Keratinocyte (primary cell): ENCODE measurements around the gene SUSD5. TPM values are rescaled to one million over a fixed set of nuclear protein-coding genes. Genes with fewer than 3 reads are reported as not detected.

Experiments used
- DNase-seq: peaks from one replicate; pipeline ENCODE4 v3.0.0-alpha.2; 2011; ENCODE audit warnings: low read depth, missing footprints, low spot score
- FAIRE-seq: peaks from 2 replicates; lab custom pipeline; 2011; peaks lifted over from hg19 to GRCh38; lab: Jason Lieb, UNC
- H2AFZ ChIP-seq: 2 replicates; pipeline ENCODE4 v1.6.0; 2012; ENCODE audit warnings: low read length, control low read depth, inconsistent platforms; ENCODE audit not compliant: control insufficient read depth
- H3K27ac ChIP-seq: 2 replicates; pipeline ENCODE4 v1.5.1; 2011; ENCODE audit warnings: low read length; ENCODE audit not compliant: control insufficient read depth, insufficient read depth
- H3K27me3 ChIP-seq: 3 replicates; pipeline ENCODE4 v1.6.0; 2011; ENCODE audit warnings: low read length; ENCODE audit not compliant: control insufficient read depth, insufficient read depth; ENCODE audit errors: extremely low read depth
- H3K36me3 ChIP-seq, 2 experiments: 2 replicates in 1 of 2; 3 replicates in 1 of 2; pipeline ENCODE4 v1.5.1; 2011; ENCODE audit warnings: low read length in 2 of 2, mild to moderate bottlenecking in 1 of 2; ENCODE audit not compliant: control insufficient read depth in 2 of 2, insufficient read depth in 2 of 2; ENCODE audit errors: extremely low read depth in 1 of 2
- H3K4me1 ChIP-seq: 3 replicates; pipeline ENCODE4 v1.5.1; 2011; ENCODE audit warnings: low read length; ENCODE audit not compliant: control insufficient read depth, insufficient read depth; ENCODE audit errors: extremely low read depth
- H3K4me2 ChIP-seq: 3 replicates; pipeline ENCODE4 v1.6.0; 2011; ENCODE audit warnings: low read depth, low read length; ENCODE audit not compliant: control insufficient read depth, insufficient read depth; ENCODE audit errors: extremely low read depth
- H3K4me3 ChIP-seq, 3 experiments: fragments of 200-600 bp in 1 of 3; sonication (generic) in 1 of 3; 2 replicates in 2 of 3; 3 replicates in 1 of 3; pipeline ENCODE4 v1.5.1; 2011 to 2016; ENCODE audit warnings: low read length in 3 of 3, mild to moderate bottlenecking in 3 of 3, control low read depth in 2 of 3, inconsistent platforms in 1 of 3, low read depth in 1 of 3, mixed read lengths in 1 of 3, mixed run types in 1 of 3, moderate library complexity in 1 of 3; ENCODE audit not compliant: control insufficient read depth in 2 of 3, insufficient read depth in 2 of 3; ENCODE audit errors: extremely low read depth in 1 of 3
- H3K79me2 ChIP-seq: 2 replicates; pipeline ENCODE4 v1.6.0; 2012; ENCODE audit warnings: low read length; ENCODE audit not compliant: control insufficient read depth, insufficient read depth
- H3K9ac ChIP-seq: 3 replicates; pipeline ENCODE4 v1.6.0; 2011; ENCODE audit warnings: low read length; ENCODE audit not compliant: control insufficient read depth, insufficient read depth; ENCODE audit errors: extremely low read depth
- H3K9me1 ChIP-seq: 3 replicates; pipeline ENCODE4 v1.6.0; 2011; ENCODE audit warnings: low read length; ENCODE audit not compliant: control insufficient read depth, insufficient read depth; ENCODE audit errors: extremely low read depth
- H3K9me3 ChIP-seq: 2 replicates; pipeline ENCODE4 v1.5.1; 2012; ENCODE audit warnings: low read depth, low read length; ENCODE audit not compliant: control insufficient read depth
- H4K20me1 ChIP-seq: 3 replicates; pipeline ENCODE4 v1.6.0; 2011; ENCODE audit warnings: low read length; ENCODE audit not compliant: control insufficient read depth, insufficient read depth; ENCODE audit errors: extremely low read depth
- EZH2 ChIP-seq: IDR thresholded peaks from one replicate; pipeline ENCODE4 v1.6.1; 2012; ENCODE audit warnings: inconsistent platforms, mild to moderate bottlenecking, low read length, moderate library complexity
- dilution Hi-C: fragments of 300-500 bp; cut with MboI; formaldehyde crosslinking; loops from one replicate; pipeline ENCODE4 v1.7.0; 2020; ENCODE audit warnings: low sequenced_read_pairs; ENCODE audit not compliant: extremely low pct_ligation_motif_present
- polyA plus RNA-seq, 5 experiments: library from polyadenylated mRNA; depleted of rRNA in 3 of 5; stranded (reverse) in 3 of 5; stranded (forward) in 1 of 5; unstranded in 1 of 5; fragments of >200 nt; gene quantifications; 1 replicate in 1 of 5; 2 replicates in 3 of 5; 3 replicates in 1 of 5; pipeline versions ENCODE4 v1.2.1 to v1.2.3, GENCODE V29; 2011 to 2012; ENCODE audit warnings: missing spikeins in 2 of 5, low read depth in 1 of 5, low replicate concordance in 1 of 5
- TF ChIP-seq, protein P1 (sequence below), 3 experiments: IDR thresholded peaks in 1 of 3; conservative IDR thresholded peaks in 1 of 3; optimal IDR thresholded peaks in 1 of 3; 2 replicates in 2 of 3; 3 replicates in 1 of 3; pipeline versions ENCODE3 to v1.5.1; 2011; ENCODE audit warnings: low read length in 3 of 3, mild to moderate bottlenecking in 3 of 3, moderate library complexity in 2 of 3, control low read depth in 1 of 3, inconsistent platforms in 1 of 3; ENCODE audit not compliant: insufficient read depth in 2 of 3; ENCODE audit errors: extremely low read depth in 1 of 3

The SUSD5 gene
- polyA plus RNA-seq, 1 donor (not counting 4 experiments of a cell fraction or from before 2014, with no cell fraction given), result 0.05 TPM

DNA sequence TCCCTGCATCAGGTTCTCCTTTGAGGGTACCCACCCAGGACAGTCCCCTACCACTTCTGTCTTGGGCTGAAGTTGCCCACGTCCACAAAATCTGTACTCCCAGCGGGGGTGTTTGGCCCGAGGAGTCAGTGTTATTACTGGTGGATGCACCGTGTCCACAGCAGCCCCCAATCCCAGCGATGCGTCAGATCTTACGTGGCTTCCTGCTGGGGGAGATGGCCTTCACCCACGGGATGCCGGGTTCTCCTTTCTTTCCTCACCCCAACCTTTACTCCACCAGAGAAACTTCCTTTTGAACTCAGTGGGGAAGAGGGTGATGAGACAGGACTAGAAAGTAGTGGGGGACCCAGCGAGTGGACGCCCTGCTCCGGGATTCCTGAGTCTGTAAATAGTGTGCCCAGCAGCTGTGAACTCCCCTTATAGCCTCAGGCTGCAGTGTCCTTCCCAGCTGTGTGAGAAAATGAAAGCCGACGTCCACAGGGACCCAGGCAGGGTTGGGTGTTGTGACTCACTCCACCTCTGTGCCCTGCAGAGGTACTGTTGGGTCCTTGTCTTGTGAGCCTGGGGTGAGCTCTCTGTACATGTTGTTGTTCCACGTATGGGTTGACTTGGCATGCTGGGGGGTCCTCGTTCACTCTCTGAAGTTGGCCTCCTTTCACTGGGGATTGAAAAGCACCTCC lies 73.2 kb downstream of the SUSD5 start:
- Histone ChIP-seq H3K9ac (no peak overlapping the region), H3K9me3 (no peaks in the 10 kb centered on the region), H3K79me2 (no peaks in the 10 kb centered on the region), H3K4me2 (no peak overlapping the region), H3K27ac (no peak overlapping the region), H3K4me1 (no peaks in the 10 kb centered on the region), H2AFZ (no peak overlapping the region), H4K20me1 (peaks cover 2% of the 10 kb centered on the region), H3K36me3 (peaks cover 12 to 26% of the 10 kb centered on the region in 2 experiments), H3K4me3 (no peak overlapping the region), H3K27me3 (no peaks in the 10 kb centered on the region), H3K9me1 (peaks cover 2% of the 10 kb centered on the region)
- DNase-seq (no peak), FAIRE-seq (no peak)
- dilution Hi-C loops, result no loop called here
- no peak for TF ChIP-seq EZH2
- TF ChIP-seq, protein P1, sequence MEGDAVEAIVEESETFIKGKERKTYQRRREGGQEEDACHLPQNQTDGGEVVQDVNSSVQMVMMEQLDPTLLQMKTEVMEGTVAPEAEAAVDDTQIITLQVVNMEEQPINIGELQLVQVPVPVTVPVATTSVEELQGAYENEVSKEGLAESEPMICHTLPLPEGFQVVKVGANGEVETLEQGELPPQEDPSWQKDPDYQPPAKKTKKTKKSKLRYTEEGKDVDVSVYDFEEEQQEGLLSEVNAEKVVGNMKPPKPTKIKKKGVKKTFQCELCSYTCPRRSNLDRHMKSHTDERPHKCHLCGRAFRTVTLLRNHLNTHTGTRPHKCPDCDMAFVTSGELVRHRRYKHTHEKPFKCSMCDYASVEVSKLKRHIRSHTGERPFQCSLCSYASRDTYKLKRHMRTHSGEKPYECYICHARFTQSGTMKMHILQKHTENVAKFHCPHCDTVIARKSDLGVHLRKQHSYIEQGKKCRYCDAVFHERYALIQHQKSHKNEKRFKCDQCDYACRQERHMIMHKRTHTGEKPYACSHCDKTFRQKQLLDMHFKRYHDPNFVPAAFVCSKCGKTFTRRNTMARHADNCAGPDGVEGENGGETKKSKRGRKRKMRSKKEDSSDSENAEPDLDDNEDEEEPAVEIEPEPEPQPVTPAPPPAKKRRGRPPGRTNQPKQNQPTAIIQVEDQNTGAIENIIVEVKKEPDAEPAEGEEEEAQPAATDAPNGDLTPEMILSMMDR (optimal IDR thresholded peaks at IDR 0.05 in 1 of 3, IDR thresholded peaks at IDR 0.05 in 1 of 3, conservative IDR thresholded peaks at IDR 0.05 in 1 of 3; ENCODE audit: extremely low read depth in 1 of 3, insufficient read depth in 2 of 3, low read length in 3 of 3), result no peak

DNA sequence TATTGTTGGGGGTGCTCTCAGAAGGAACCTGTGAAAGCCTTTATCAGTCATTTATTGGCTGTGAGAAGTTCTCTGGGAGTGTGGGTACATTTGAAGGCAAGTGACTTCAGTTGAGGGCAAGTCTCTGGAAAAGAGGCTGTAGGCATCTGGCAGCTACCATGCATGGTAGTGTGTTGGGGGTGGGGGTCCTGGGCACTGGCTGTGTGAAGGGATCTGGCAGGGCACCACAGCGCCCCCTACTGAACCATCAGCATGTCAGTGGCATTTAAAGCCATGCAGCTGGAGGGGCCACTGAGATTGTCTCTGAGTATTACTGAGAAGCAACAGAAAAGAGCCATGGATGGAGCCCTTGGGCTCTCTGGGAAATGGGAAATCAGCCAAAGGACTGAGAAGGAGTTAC lies 74.2 kb downstream of the SUSD5 start:
- Histone ChIP-seq H3K27ac (no peak overlapping the region), H4K20me1 (peaks cover 2% of the 10 kb centered on the region), H2AFZ (no peak overlapping the region), H3K9me3 (no peaks in the 10 kb centered on the region), H3K4me2 (no peak overlapping the region), H3K9me1 (peaks cover 2% of the 10 kb centered on the region), H3K36me3 (peaks cover 12 to 26% of the 10 kb centered on the region in 2 experiments), H3K79me2 (no peaks in the 10 kb centered on the region), H3K9ac (no peak overlapping the region), H3K4me3 (no peak overlapping the region), H3K27me3 (no peaks in the 10 kb centered on the region), H3K4me1 (no peaks in the 10 kb centered on the region)
- DNase-seq (no peak), FAIRE-seq (no peak)
- dilution Hi-C loops, result no loop called here
- TF ChIP-seq, protein P1 (optimal IDR thresholded peaks at IDR 0.05 in 1 of 3, IDR thresholded peaks at IDR 0.05 in 1 of 3, conservative IDR thresholded peaks at IDR 0.05 in 1 of 3; ENCODE audit: extremely low read depth in 1 of 3, insufficient read depth in 2 of 3, low read length in 3 of 3), result peak; percentile 44 to 64 (median 53)
- TF ChIP-seq EZH2, result no peak
